Fibroblast of mammary gland (primary cell): ENCODE measurements around the gene GRIK2.

Experiments
- DNase-seq: peaks from one replicate; pipeline ENCODE4 v3.0.0-alpha.2; 2010; ENCODE audit warnings: low read depth
- H3K4me3 ChIP-seq: 2 replicates; pipeline ENCODE4 v1.5.1; 2011; ENCODE audit warnings: low read depth, mild to moderate bottlenecking, low read length, moderate library complexity; ENCODE audit not compliant: control insufficient read depth
- CTCF ChIP-seq: conservative IDR thresholded peaks from 2 replicates; pipeline ENCODE4 v1.5.1; 2011; ENCODE audit warnings: low read depth, low read length, inconsistent platforms; ENCODE audit not compliant: control insufficient read depth, insufficient read depth

The GRIK2 gene

GRCh38 chr6:101434601-101435000 is 41.1 kb downstream of the GRIK2 start:
- TF ChIP-seq CTCF, result no peak
- H3K4me3 ChIP-seq, result no peak overlapping the region
- DNase-seq, result no peak

- no peak for TF ChIP-seq CTCF
- no peak for DNase-seq
- H3K4me3 ChIP-seq, result no peak overlapping the region
Measured at GRCh38 chr6:101435038-101435437, 41.5 kb downstream of the GRIK2 start.

- TF ChIP-seq CTCF, result no peak
- no peak overlapping the region for H3K4me3 ChIP-seq
- DNase-seq, result peak; percentile 5
Measured at GRCh38 chr6:101439790-101440189, 46.3 kb downstream of the GRIK2 start.

- DNase-seq, result no peak
- no peak overlapping the region for H3K4me3 ChIP-seq
- TF ChIP-seq CTCF, result no peak
Measured at GRCh38 chr6:101443315-101443714, 49.8 kb downstream of the GRIK2 start.

GRCh38 chr6:101444717-101445116 is 51.2 kb downstream of the GRIK2 start:
- no peak for TF ChIP-seq CTCF
- H3K4me3 ChIP-seq, result no peak overlapping the region
- no peak for DNase-seq

- DNase-seq, result peak; percentile 84
- TF ChIP-seq CTCF, result no peak
- no peak overlapping the region for H3K4me3 ChIP-seq
Measured at GRCh38 chr6:101445527-101445926, 52.0 kb downstream of the GRIK2 start.

GRCh38 chr6:101450901-101451300 is 57.4 kb downstream of the GRIK2 start:
- TF ChIP-seq CTCF, result no peak
- DNase-seq, result no peak

More at GRCh38 chr6:101450901-101451300, 57.4 kb downstream of the GRIK2 start:
- no peak overlapping the region for H3K4me3 ChIP-seq
